ENCODE data around the gene PRDM16. TPM values are rescaled to one million over a fixed set of nuclear protein-coding genes. Genes with fewer than 3 reads are reported as not detected.

PRDM16 gene
- total and polyA plus RNA-seq, 4 donors = 0.05 to 0.67 (median 0.19) TPM

- 80% methylated on average over 17 of the region's 17 CpGs for WGBS
- TF ChIP-seq EGR1 (IDR thresholded peaks at IDR 0.05; ENCODE audit: low read depth in 2 of 2) (no peak), NR2F2 (IDR thresholded peaks at IDR 0.05) (no peak), YY1 (IDR thresholded peaks at IDR 0.05) (no peak), SP1 (IDR thresholded peaks at IDR 0.05) (no peak)
These were observed 362.7 kb downstream of the PRDM16 start for GRCh38 chr1:3431686-3432085.

GRCh38 chr1:3432306-3432705 lies 363.3 kb downstream of the PRDM16 start:
- no peak for TF ChIP-seq TAF1 (conservative IDR thresholded peaks at IDR 0.05)
- TF ChIP-seq GABPA (IDR thresholded peaks at IDR 0.05 in 1 of 2, conservative IDR thresholded peaks at IDR 0.05 in 1 of 2) = no peak
- no peak for TF ChIP-seq MAX (IDR thresholded peaks at IDR 0.05)
- no peak for TF ChIP-seq EGR1 (IDR thresholded peaks at IDR 0.05; ENCODE audit: low read depth in 2 of 2)
- no peak for TF ChIP-seq ZBTB33 (IDR thresholded peaks at IDR 0.05)
- no peak for TF ChIP-seq SP1 (IDR thresholded peaks at IDR 0.05)
- no peak for TF ChIP-seq FOXA2 (IDR thresholded peaks at IDR 0.05)
- no peak for TF ChIP-seq ATF3 (IDR thresholded peaks at IDR 0.05)
- TF ChIP-seq RAD21 (IDR thresholded peaks at IDR 0.05) = no peak
- no peak for TF ChIP-seq HNF4G (IDR thresholded peaks at IDR 0.05)
- TF ChIP-seq NR2F2 (IDR thresholded peaks at IDR 0.05) = no peak
- no peak for TF ChIP-seq CTCF (IDR thresholded peaks at IDR 0.05; ENCODE audit: low read depth, low read length, missing input control)
- no peak for TF ChIP-seq JUND (IDR thresholded peaks at IDR 0.05)
- TF ChIP-seq RXRA (IDR thresholded peaks at IDR 0.05) = no peak
- TF ChIP-seq FOXA1 (IDR thresholded peaks at IDR 0.05) = no peak
- TF ChIP-seq REST (IDR thresholded peaks at IDR 0.05) = no peak
- Histone ChIP-seq H3K27ac (ENCODE audit: low read depth in 1 of 2, low read length in 2 of 2) (no peak overlapping the region), H3K4me1 (ENCODE audit: control insufficient read depth in 4 of 4, insufficient read depth in 4 of 4, low read length in 3 of 4) (no peaks in the 10 kb centered on the region), H3K36me3 (ENCODE audit: control insufficient read depth in 4 of 4, insufficient read depth in 3 of 4, low read depth in 1 of 4, low read length in 3 of 4) (no peaks in the 10 kb centered on the region), H3K9me3 (ENCODE audit: control insufficient read depth in 4 of 4, low read length in 3 of 4) (no peaks in the 10 kb centered on the region), H3K27me3 (ENCODE audit: control insufficient read depth in 4 of 4, insufficient read depth in 4 of 4, low read length in 3 of 4) (no peaks in the 10 kb centered on the region), H3K4me3 (ENCODE audit: low read depth in 1 of 3, low read length in 3 of 3) (no peak overlapping the region), H3K9ac (ENCODE audit: low read depth in 1 of 2, low read length in 2 of 2) (no peak overlapping the region)
- WGBS = 74% methylated on average over 15 of the region's 15 CpGs
- no peak for DNase-seq (ENCODE audit: low spot score)

More at GRCh38 chr1:3431686-3432085, 362.7 kb downstream of the PRDM16 start:
- no peak overlapping the region for H3K9ac ChIP-seq (ENCODE audit: low read depth in 1 of 2, low read length in 2 of 2)
- H3K9me3 ChIP-seq (ENCODE audit: control insufficient read depth in 4 of 4, low read length in 3 of 4) = no peaks in the 10 kb centered on the region
- no peak overlapping the region for H3K4me3 ChIP-seq (ENCODE audit: low read depth in 1 of 3, low read length in 3 of 3)
- H3K4me1 ChIP-seq (ENCODE audit: control insufficient read depth in 4 of 4, insufficient read depth in 4 of 4, low read length in 3 of 4) = no peaks in the 10 kb centered on the region
- no peak for DNase-seq (ENCODE audit: low spot score)
- no peaks in the 10 kb centered on the region for H3K27me3 ChIP-seq (ENCODE audit: control insufficient read depth in 4 of 4, insufficient read depth in 4 of 4, low read length in 3 of 4)
- H3K27ac ChIP-seq (ENCODE audit: low read depth in 1 of 2, low read length in 2 of 2) = no peak overlapping the region
- no peaks in the 10 kb centered on the region for H3K36me3 ChIP-seq (ENCODE audit: control insufficient read depth in 4 of 4, insufficient read depth in 3 of 4, low read depth in 1 of 4, low read length in 3 of 4)
